Retina (tissue), 1 donor: ENCODE results near the gene RNLS.
A peak's percentile ranks its signal among the peaks of the same experiment; 100 is the strongest.

Experiments used
- DNase-seq: peaks from one replicate; pipeline ENCODE4 v3.0.0-alpha.2; 2016

The RNLS gene

GRCh38 chr10:88423732-88424131 lies 159.4 kb downstream of the RNLS start:
- DNase-seq, result no peak

- DNase-seq, result no peak
Measured at GRCh38 chr10:88421590-88421989, 161.5 kb downstream of the RNLS start.

GRCh38 chr10:88418871-88419270 lies 164.2 kb downstream of the RNLS start:
- no peak for DNase-seq

GRCh38 chr10:88417387-88418030 lies 165.6 kb downstream of the RNLS start:
- no peak for DNase-seq

- no peak for DNase-seq
Measured at GRCh38 chr10:88416801-88417200, 166.3 kb downstream of the RNLS start.

- DNase-seq, result no peak
Measured at GRCh38 chr10:88415533-88416130, 167.5 kb downstream of the RNLS start.

GRCh38 chr10:88413412-88413811 lies 169.7 kb downstream of the RNLS start:
- DNase-seq, result no peak

- DNase-seq, result no peak
Measured at GRCh38 chr10:88411772-88412349, 171.3 kb downstream of the RNLS start.

- DNase-seq, result no peak
Measured at GRCh38 chr10:88409824-88410223, 173.3 kb downstream of the RNLS start.

GRCh38 chr10:88409236-88409635 lies 173.9 kb downstream of the RNLS start:
- no peak for DNase-seq

- DNase-seq, result no peak
Measured at GRCh38 chr10:88408096-88408495, 175.0 kb downstream of the RNLS start.

GRCh38 chr10:88404133-88404532 lies 179.0 kb downstream of the RNLS start:
- no peak for DNase-seq

- no peak for DNase-seq
Measured at GRCh38 chr10:88401671-88402347, 181.3 kb downstream of the RNLS start.

- DNase-seq, result no peak
Measured at GRCh38 chr10:88399240-88399639, 183.9 kb downstream of the RNLS start.

- no peak for DNase-seq
Measured at GRCh38 chr10:88395677-88396076, 187.4 kb downstream of the RNLS start.

GRCh38 chr10:88392222-88392621 lies 190.9 kb downstream of the RNLS start:
- DNase-seq, result no peak

GRCh38 chr10:88390041-88390440 lies 193.1 kb downstream of the RNLS start:
- peak; percentile 16 for DNase-seq

- peak; percentile 22 for DNase-seq
Measured at GRCh38 chr10:88389456-88389855, 193.7 kb downstream of the RNLS start.

- DNase-seq, result no peak
Measured at GRCh38 chr10:88388324-88388723, 194.8 kb downstream of the RNLS start.

- DNase-seq, result peak; percentile 10
Measured at GRCh38 chr10:88386821-88387773, 196.0 kb downstream of the RNLS start.

- no peak for DNase-seq
Measured at GRCh38 chr10:88386204-88386788, 196.8 kb downstream of the RNLS start.

GRCh38 chr10:88385601-88386203 lies 197.4 kb downstream of the RNLS start:
- DNase-seq, result no peak
